Lung (tissue), 4 donors: ENCODE data around the gene USP17L15. TPM values are rescaled to one million over a fixed set of nuclear protein-coding genes. Genes with fewer than 3 reads are reported as not detected.

ENCODE experiments used
- polyA plus RNA-seq, 2 donors: library from polyadenylated mRNA; stranded (reverse); fragments of 200-250 nt; gene quantifications; one replicate each; pipeline ENCODE4 v1.2.1, GENCODE V29; 2013
- total RNA-seq, 2 donors: library from RNA; depleted of rRNA in 1 of 2; stranded (reverse); fragments of >200 nt in 1 of 2; gene quantifications; one replicate each; pipeline ENCODE4 v1.2.1, GENCODE V29; 2014 to 2021
- donor health status: Bipolar disorder and iron deficiency.
- donor health status: healthy.
- donor health status: DM: yes; HTN: yes; CAD: no.

Gene USP17L15
- total and polyA plus RNA-seq, 4 donors, result not detected

Other genes starting within 250 kb of the USP17L15 start
- gene FAM90A26, start 64.0 kb upstream of the USP17L15 start, total RNA-seq, result not detected
- not detected for gene FAM90A26, start 64.0 kb upstream of the USP17L15 start, polyA plus RNA-seq
- gene USP17L10, start 23.7 kb upstream of the USP17L15 start, total RNA-seq, result not detected
- not detected for gene USP17L10, start 23.7 kb upstream of the USP17L15 start, polyA plus RNA-seq
- gene USP17L11, start 19.0 kb upstream of the USP17L15 start, total RNA-seq, result not detected
- not detected for gene USP17L11, start 19.0 kb upstream of the USP17L15 start, polyA plus RNA-seq
- gene USP17L12, start 14.2 kb upstream of the USP17L15 start, total RNA-seq, result not detected
- not detected for gene USP17L12, start 14.2 kb upstream of the USP17L15 start, polyA plus RNA-seq
- not detected for gene USP17L13, start 9.5 kb upstream of the USP17L15 start, total RNA-seq
- gene USP17L13, start 9.5 kb upstream of the USP17L15 start, polyA plus RNA-seq, result not detected
- not detected for gene USP17L17, start 9.5 kb downstream of the USP17L15 start, total RNA-seq
- gene USP17L17, start 9.5 kb downstream of the USP17L15 start, polyA plus RNA-seq, result not detected
- gene USP17L18, start 14.2 kb downstream of the USP17L15 start, total RNA-seq, result not detected
- not detected for gene USP17L18, start 14.2 kb downstream of the USP17L15 start, polyA plus RNA-seq
- gene USP17L19, start 19.0 kb downstream of the USP17L15 start, total RNA-seq, result not detected
- gene USP17L19, start 19.0 kb downstream of the USP17L15 start, polyA plus RNA-seq, result not detected
- gene USP17L20, start 23.7 kb downstream of the USP17L15 start, total RNA-seq, result not detected
- gene USP17L20, start 23.7 kb downstream of the USP17L15 start, polyA plus RNA-seq, result not detected
- gene USP17L21, start 28.5 kb downstream of the USP17L15 start, total RNA-seq, result not detected
- not detected for gene USP17L21, start 28.5 kb downstream of the USP17L15 start, polyA plus RNA-seq
- not detected for gene USP17L22, start 33.2 kb downstream of the USP17L15 start, total RNA-seq
- gene USP17L22, start 33.2 kb downstream of the USP17L15 start, polyA plus RNA-seq, result not detected
- gene USP17L24, start 90.8 kb downstream of the USP17L15 start, total RNA-seq, result not detected
- gene USP17L24, start 90.8 kb downstream of the USP17L15 start, polyA plus RNA-seq, result not detected
- not detected for gene USP17L25, start 95.5 kb downstream of the USP17L15 start, total RNA-seq
- not detected for gene USP17L25, start 95.5 kb downstream of the USP17L15 start, polyA plus RNA-seq
- not detected for gene USP17L26, start 100.3 kb downstream of the USP17L15 start, total RNA-seq
- not detected for gene USP17L26, start 100.3 kb downstream of the USP17L15 start, polyA plus RNA-seq
- gene USP17L5, start 105.0 kb downstream of the USP17L15 start, total RNA-seq, result not detected
- gene USP17L5, start 105.0 kb downstream of the USP17L15 start, polyA plus RNA-seq, result not detected
- not detected for gene USP17L27, start 109.8 kb downstream of the USP17L15 start, total RNA-seq
- not detected for gene USP17L27, start 109.8 kb downstream of the USP17L15 start, polyA plus RNA-seq
- gene USP17L28, start 114.5 kb downstream of the USP17L15 start, total RNA-seq, result not detected
- gene USP17L28, start 114.5 kb downstream of the USP17L15 start, polyA plus RNA-seq, result not detected
- gene USP17L29, start 119.3 kb downstream of the USP17L15 start, total RNA-seq, result not detected
- not detected for gene USP17L29, start 119.3 kb downstream of the USP17L15 start, polyA plus RNA-seq
- not detected for gene USP17L30, start 128.7 kb downstream of the USP17L15 start, total RNA-seq
- gene USP17L30, start 128.7 kb downstream of the USP17L15 start, polyA plus RNA-seq, result not detected
- not detected for gene DEFB131A, start 210.0 kb downstream of the USP17L15 start, total RNA-seq
- gene DEFB131A, start 210.0 kb downstream of the USP17L15 start, polyA plus RNA-seq, result not detected